Measurements from ENCODE around the gene NOXA1. TPM values are rescaled to one million over a fixed set of nuclear protein-coding genes. Genes with fewer than 3 reads are reported as not detected.

Gene NOXA1
- polyA plus RNA-seq, 1 donor from 2014 or later = 1.7 TPM

- Histone ChIP-seq H4K20me1 (ENCODE audit: insufficient read depth) (no peaks in the 10 kb centered on the region), H3K9ac (ENCODE audit: low read length) (no peak overlapping the region), H3K4me2 (ENCODE audit: low read length) (no peak overlapping the region), H3K4me3 (ENCODE audit: low read length) (no peak overlapping the region), H3K79me2 (replicated peaks; ENCODE audit: insufficient read depth, low read length) (no peaks in the 10 kb centered on the region), H3K27me3 (ENCODE audit: insufficient read depth, low read depth, low read length) (no peaks in the 10 kb centered on the region), H3K9me2 (ENCODE audit: insufficient read depth, low read length) (no peaks in the 10 kb centered on the region), H2AFZ (ENCODE audit: low read depth, low read length) (no peak overlapping the region), H3F3A (ENCODE audit: insufficient read depth, low read length, poor library complexity, severe bottlenecking) (no peaks in the 10 kb centered on the region), H3K27ac (ENCODE audit: low read length) (no peak overlapping the region), H3K9me3 (ENCODE audit: low read length) (no peaks in the 10 kb centered on the region), H3K36me3 (ENCODE audit: insufficient read depth, low read length) (no peaks in the 10 kb centered on the region)
- TF ChIP-seq EP300 (conservative IDR thresholded peaks at IDR 0.05; ENCODE audit: poor library complexity, severe bottlenecking) (no peak), SMC3 (conservative IDR thresholded peaks at IDR 0.05; ENCODE audit: poor library complexity) (no peak), POLR2AphosphoS5 (IDR thresholded peaks at IDR 0.05) (no peak), REST (IDR thresholded peaks at IDR 0.05; ENCODE audit: borderline replicate concordance) (no peak), CTCF (IDR thresholded peaks at IDR 0.05; ENCODE audit: poor library complexity, severe bottlenecking) (no peak), RAD21 (conservative IDR thresholded peaks at IDR 0.05) (no peak), MXI1 (conservative IDR thresholded peaks at IDR 0.05; ENCODE audit: poor library complexity, severe bottlenecking) (no peak), TAF1 (IDR thresholded peaks at IDR 0.05; ENCODE audit: low read depth) (no peak), EZH2 (IDR thresholded peaks at IDR 0.05; ENCODE audit: borderline replicate concordance, insufficient read depth, low read length, poor library complexity, severe bottlenecking) (no peak)
Measured at GRCh38 chr9:137476856-137477255, 53.7 kb downstream of the NOXA1 start.

GRCh38 chr9:137477778-137478612 is 54.8 kb downstream of the NOXA1 start:
- no peak overlapping the region for H3K27ac ChIP-seq (ENCODE audit: low read length)
- no peaks in the 10 kb centered on the region for H3K9me3 ChIP-seq (ENCODE audit: low read length)

More at GRCh38 chr9:137477778-137478612, 54.8 kb downstream of the NOXA1 start:
- no peak overlapping the region for H3K9ac ChIP-seq (ENCODE audit: low read length)
- H3K4me3 ChIP-seq (ENCODE audit: low read length) = no peak overlapping the region
- H2AFZ ChIP-seq (ENCODE audit: low read depth, low read length) = no peak overlapping the region
- no peaks in the 10 kb centered on the region for H3K9me2 ChIP-seq (ENCODE audit: insufficient read depth, low read length)
- H3K27me3 ChIP-seq (ENCODE audit: insufficient read depth, low read depth, low read length) = no peaks in the 10 kb centered on the region
- H3K79me2 ChIP-seq (replicated peaks; ENCODE audit: insufficient read depth, low read length) = no peaks in the 10 kb centered on the region
- no peaks in the 10 kb centered on the region for H3F3A ChIP-seq (ENCODE audit: insufficient read depth, low read length, poor library complexity, severe bottlenecking)
- TF ChIP-seq EP300 (conservative IDR thresholded peaks at IDR 0.05; ENCODE audit: poor library complexity, severe bottlenecking) (no peak), RAD21 (conservative IDR thresholded peaks at IDR 0.05) (no peak), CTCF (IDR thresholded peaks at IDR 0.05; ENCODE audit: poor library complexity, severe bottlenecking) (no peak), TAF1 (IDR thresholded peaks at IDR 0.05; ENCODE audit: low read depth) (no peak), POLR2AphosphoS5 (IDR thresholded peaks at IDR 0.05) (no peak), SMC3 (conservative IDR thresholded peaks at IDR 0.05; ENCODE audit: poor library complexity) (no peak), REST (IDR thresholded peaks at IDR 0.05; ENCODE audit: borderline replicate concordance) (no peak), MXI1 (conservative IDR thresholded peaks at IDR 0.05; ENCODE audit: poor library complexity, severe bottlenecking) (no peak), EZH2 (IDR thresholded peaks at IDR 0.05; ENCODE audit: borderline replicate concordance, insufficient read depth, low read length, poor library complexity, severe bottlenecking) (no peak)
- no peaks in the 10 kb centered on the region for H4K20me1 ChIP-seq (ENCODE audit: insufficient read depth)
- no peaks in the 10 kb centered on the region for H3K36me3 ChIP-seq (ENCODE audit: insufficient read depth, low read length)
- no peak overlapping the region for H3K4me2 ChIP-seq (ENCODE audit: low read length)

Measured in neural cell (in vitro differentiated cells).